Lower leg skin (tissue), 4 donors: Measurements from ENCODE around the gene ACBD3. TPM values are rescaled to one million over a fixed set of nuclear protein-coding genes. Genes with fewer than 3 reads are reported as not detected.
"Not testable (repeated sequence)": the region's sequence is repeated elsewhere in the genome, so short reads cannot be mapped to it uniquely, and the experiment has no call there.

ENCODE experiments used
- DNase-seq, 2 donors: peaks; one replicate each; pipeline ENCODE4 v3.0.0-alpha.2; 2019; ENCODE audit warnings: low spot score in 2 of 2
- H3K4me3 ChIP-seq: fragments of 200-600 bp; sonication (generic); 2 replicates; pipeline ENCODE4 v1.5.1; 2017; ENCODE audit warnings: mild to moderate bottlenecking, low read depth; ENCODE audit not compliant: poor library complexity, severe bottlenecking
- POLR2A ChIP-seq, 2 donors: fragments of 450-650 bp; IDR thresholded peaks; one replicate each; pipeline ENCODE4 v1.6.1; 2016 to 2017; ENCODE audit warnings: antibody characterized with exemption in 2 of 2, mild to moderate bottlenecking in 1 of 2, moderate library complexity in 1 of 2
- WGBS, 2 donors: methylation state at CpG; one replicate each; pipeline ENCODE4 v1.1.5; 2018; 5-methylcytosine and 5-hydroxymethylcytosine counted together
- intact Hi-C: fragments of 100-400 bp; cut with DNase I; formaldehyde crosslinking; loops from one replicate; pipeline ENCODE4 v1.15.0; 2023; ENCODE audit warnings: low total_unique reads
- total RNA-seq, 4 donors: library from RNA; depleted of rRNA; stranded (reverse); fragments of >200 nt; gene quantifications; one replicate each; pipeline ENCODE4 v1.1.0, GENCODE V29; 2016
- TF ChIP-seq, protein P1 (sequence below), 3 donors: fragments of 450-650 bp; IDR thresholded peaks; one replicate each; pipeline ENCODE4 v1.5.1; 2016; ENCODE audit warnings: antibody characterized with exemption in 3 of 3, mild to moderate bottlenecking in 3 of 3, moderate library complexity in 2 of 3

The ACBD3 gene
- total RNA-seq, 4 donors from 2014 or later, result 39.7 to 57.6 (median 49.9) TPM

DNA sequence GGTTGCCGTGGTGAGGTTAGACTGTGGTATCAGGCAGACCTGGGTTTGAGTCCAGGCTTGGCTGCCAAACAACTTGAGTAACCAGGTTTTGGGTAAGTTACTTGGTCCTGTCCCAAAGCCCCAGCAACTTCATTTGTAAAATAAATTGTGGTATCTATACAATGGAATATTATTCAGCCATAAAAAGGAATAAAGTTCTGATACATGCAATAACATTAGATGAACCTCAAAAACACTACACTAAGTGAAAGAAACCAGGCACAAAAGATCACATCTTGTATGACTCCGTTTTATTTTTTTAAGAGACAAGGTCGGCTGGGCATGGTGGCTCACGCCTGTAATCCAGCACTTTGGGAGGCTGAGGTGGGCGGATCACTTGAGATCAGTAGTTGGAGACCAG lies 20.5 kb upstream of the ACBD3 start:
- WGBS, 2 donors, result 93 to 94% methylated on average over 5 of the region's 5 CpGs
- no peak overlapping the region for H3K4me3 ChIP-seq
- DNase-seq, result no peak
- TF ChIP-seq, protein P1, sequence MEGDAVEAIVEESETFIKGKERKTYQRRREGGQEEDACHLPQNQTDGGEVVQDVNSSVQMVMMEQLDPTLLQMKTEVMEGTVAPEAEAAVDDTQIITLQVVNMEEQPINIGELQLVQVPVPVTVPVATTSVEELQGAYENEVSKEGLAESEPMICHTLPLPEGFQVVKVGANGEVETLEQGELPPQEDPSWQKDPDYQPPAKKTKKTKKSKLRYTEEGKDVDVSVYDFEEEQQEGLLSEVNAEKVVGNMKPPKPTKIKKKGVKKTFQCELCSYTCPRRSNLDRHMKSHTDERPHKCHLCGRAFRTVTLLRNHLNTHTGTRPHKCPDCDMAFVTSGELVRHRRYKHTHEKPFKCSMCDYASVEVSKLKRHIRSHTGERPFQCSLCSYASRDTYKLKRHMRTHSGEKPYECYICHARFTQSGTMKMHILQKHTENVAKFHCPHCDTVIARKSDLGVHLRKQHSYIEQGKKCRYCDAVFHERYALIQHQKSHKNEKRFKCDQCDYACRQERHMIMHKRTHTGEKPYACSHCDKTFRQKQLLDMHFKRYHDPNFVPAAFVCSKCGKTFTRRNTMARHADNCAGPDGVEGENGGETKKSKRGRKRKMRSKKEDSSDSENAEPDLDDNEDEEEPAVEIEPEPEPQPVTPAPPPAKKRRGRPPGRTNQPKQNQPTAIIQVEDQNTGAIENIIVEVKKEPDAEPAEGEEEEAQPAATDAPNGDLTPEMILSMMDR (IDR thresholded peaks at IDR 0.05), result no peak
- no peak for TF ChIP-seq POLR2A (IDR thresholded peaks at IDR 0.05)
- intact Hi-C loops, result no loop called here

DNA sequence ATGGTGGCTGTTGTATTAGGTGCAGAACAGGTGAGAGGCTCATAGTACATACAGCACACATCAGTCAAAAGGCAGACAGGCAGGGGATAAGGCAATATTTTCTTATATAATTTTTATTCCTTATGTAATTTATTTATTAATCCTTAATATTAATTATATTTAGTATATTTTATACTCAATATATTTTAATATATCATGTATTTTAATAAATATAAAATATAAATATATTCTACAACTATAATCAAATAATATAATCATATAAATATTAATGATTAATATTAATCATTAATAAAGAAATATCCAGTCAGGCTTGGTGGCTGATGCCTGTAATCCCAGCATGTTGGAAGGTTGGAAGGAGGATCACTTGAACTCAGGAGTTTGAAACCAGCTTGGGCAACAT lies 17.7 kb upstream of the ACBD3 start:
- intact Hi-C loops, result loop anchor here (5.0 kb wide), 1 partner anchor 82 kb away; no protein-coding TSS in a partner anchor
- no peak for DNase-seq
- H3K4me3 ChIP-seq, result no peak overlapping the region
- TF ChIP-seq, protein P1 (IDR thresholded peaks at IDR 0.05), result no peak
- TF ChIP-seq POLR2A (IDR thresholded peaks at IDR 0.05), result no peak

DNA sequence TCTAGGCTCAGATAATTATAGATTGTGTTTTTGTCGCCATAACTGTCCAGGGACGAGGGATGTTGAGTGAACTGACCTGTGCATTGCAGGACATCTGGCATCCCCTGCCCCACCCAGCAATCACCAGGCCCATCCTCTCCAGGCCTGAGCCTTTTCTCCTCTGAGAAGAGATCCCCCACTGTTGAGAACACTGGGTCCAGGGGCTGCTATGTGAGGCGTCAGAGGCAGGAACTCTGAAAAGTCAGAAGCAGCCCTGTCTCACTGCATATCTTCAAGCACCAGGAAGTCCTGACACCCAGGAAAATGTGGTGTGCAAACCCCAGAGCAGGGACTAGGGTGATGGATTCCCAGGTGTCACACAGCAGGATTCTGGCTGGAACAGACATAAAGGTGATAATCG lies 17.1 kb upstream of the ACBD3 start:
- H3K4me3 ChIP-seq, result no peak overlapping the region
- intact Hi-C loops, result loop anchor here (5.0 kb wide), 1 partner anchor 81 kb away; no protein-coding TSS in a partner anchor
- 89 to 92% methylated on average over 4 of the region's 4 CpGs for WGBS, 2 donors
- no peak for DNase-seq
- no peak for TF ChIP-seq POLR2A (IDR thresholded peaks at IDR 0.05)
- TF ChIP-seq, protein P1 (IDR thresholded peaks at IDR 0.05), result no peak

DNA sequence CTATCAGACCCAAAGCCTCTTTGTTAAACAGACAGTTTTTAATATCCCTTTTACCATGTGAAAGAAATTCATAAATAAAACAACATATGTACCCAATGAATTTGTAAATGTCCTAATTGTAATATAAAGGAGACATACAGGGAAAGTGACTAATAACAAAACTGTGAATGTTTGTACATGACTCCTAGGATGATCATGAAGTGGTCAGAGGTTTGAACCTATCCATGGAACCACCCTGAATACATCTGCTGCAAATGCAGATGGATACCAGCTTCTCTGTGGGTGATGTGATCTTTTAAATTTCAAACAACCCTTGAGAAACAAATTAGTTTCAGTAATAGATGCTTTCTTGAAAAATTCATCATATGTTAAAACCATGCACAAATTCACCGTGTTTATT lies 16.7 kb upstream of the ACBD3 start:
- intact Hi-C loops, result loop anchor here (5.0 kb wide), 1 partner anchor 81 kb away; no protein-coding TSS in a partner anchor
- H3K4me3 ChIP-seq, result no peak overlapping the region
- 87 to 96% methylated on average over 1 of the region's 1 CpG for WGBS, 2 donors
- DNase-seq, result no peak
- TF ChIP-seq, protein P1 (IDR thresholded peaks at IDR 0.05), result no peak
- TF ChIP-seq POLR2A (IDR thresholded peaks at IDR 0.05), result no peak

DNA sequence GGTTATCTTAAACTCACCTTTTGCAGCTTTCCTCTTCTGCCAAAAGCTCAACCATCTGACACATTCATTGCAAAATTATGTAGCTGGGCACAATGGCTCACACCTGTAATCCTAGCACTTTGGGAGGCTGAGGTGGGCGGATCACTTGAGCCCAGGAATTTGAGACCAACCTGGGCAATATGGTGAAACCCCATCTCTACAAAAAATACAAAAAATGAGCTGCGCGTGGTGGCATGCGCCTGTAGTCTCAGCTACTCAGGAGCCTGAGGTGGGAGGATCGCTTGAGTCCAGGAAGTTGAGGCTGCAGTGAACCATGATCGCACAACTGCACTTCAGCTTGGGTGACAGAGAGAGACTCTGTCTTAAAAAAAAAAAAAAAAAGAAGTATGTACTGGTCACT lies 16.1 kb upstream of the ACBD3 start:
- not testable (repeated sequence) for DNase-seq, H3K4me3 ChIP-seq
- intact Hi-C loops, result loop anchor here (5.0 kb wide), 1 partner anchor 80 kb away; no protein-coding TSS in a partner anchor
- WGBS, 2 donors, result 86 to 93% methylated on average over 6 of the region's 6 CpGs

DNA sequence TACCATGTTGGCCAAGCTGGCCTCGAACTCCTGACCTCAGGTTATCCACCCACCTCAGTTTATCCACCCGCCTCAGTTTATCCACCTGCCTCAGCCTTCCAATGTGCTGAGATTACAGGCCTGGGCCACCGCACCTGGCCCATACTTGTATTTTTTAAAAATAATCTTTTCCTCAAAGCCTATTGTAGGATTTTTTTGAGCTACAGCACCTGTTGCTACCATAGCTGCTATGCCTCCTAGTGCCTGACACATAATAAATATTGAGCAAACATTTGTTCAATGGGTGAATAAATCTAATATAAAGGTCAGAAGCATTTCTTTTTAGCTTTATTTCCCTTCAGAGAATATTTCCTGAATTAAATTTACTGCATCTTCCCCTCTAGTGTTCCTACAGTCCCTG lies 15.7 kb upstream of the ACBD3 start:
- intact Hi-C loops, result loop anchor here (5.0 kb wide), 1 partner anchor 80 kb away; no protein-coding TSS in a partner anchor
- no peak overlapping the region for H3K4me3 ChIP-seq
- no peak for DNase-seq
- 88 to 95% methylated on average over 3 of the region's 3 CpGs for WGBS, 2 donors
- no peak for TF ChIP-seq POLR2A (IDR thresholded peaks at IDR 0.05)
- TF ChIP-seq, protein P1 (IDR thresholded peaks at IDR 0.05), result no peak
